Liver (tissue), 9 donors: ENCODE data around the gene ERGIC2. TPM values are rescaled to one million over a fixed set of nuclear protein-coding genes. Genes with fewer than 3 reads are reported as not detected.

Experiments used
- DNase-seq: peaks from one replicate; pipeline ENCODE4 v3.0.0-alpha.2; 2017; ENCODE audit warnings: low spot score
- H3K27ac ChIP-seq, 2 donors: one replicate each; pipeline ENCODE4 v1.7.0; 2013; ENCODE audit warnings: inconsistent platforms in 2 of 2, low read length in 2 of 2, control low read depth in 1 of 2, low read depth in 1 of 2, mild to moderate bottlenecking in 1 of 2
- H3K27me3 ChIP-seq, 4 donors: one replicate each; pipeline versions ENCODE4 v1.6.1 to v1.7.0; 2013; ENCODE audit warnings: low read length in 3 of 4, inconsistent platforms in 1 of 4, mild to moderate bottlenecking in 1 of 4, moderate library complexity in 1 of 4; ENCODE audit not compliant: control insufficient read depth in 4 of 4, insufficient read depth in 4 of 4
- H3K36me3 ChIP-seq, 4 donors: one replicate each; pipeline versions ENCODE4 v1.6.1 to v1.7.0; 2013; ENCODE audit warnings: low read length in 3 of 4, mild to moderate bottlenecking in 3 of 4, low read depth in 1 of 4, moderate library complexity in 1 of 4; ENCODE audit not compliant: control insufficient read depth in 4 of 4, insufficient read depth in 3 of 4
- H3K4me1 ChIP-seq, 4 donors: one replicate each; pipeline versions ENCODE4 v1.6.1 to v1.7.0; 2013; ENCODE audit warnings: low read length in 3 of 4, mild to moderate bottlenecking in 3 of 4, moderate library complexity in 1 of 4; ENCODE audit not compliant: control insufficient read depth in 4 of 4, insufficient read depth in 4 of 4
- H3K4me3 ChIP-seq, 3 donors: one replicate each; pipeline versions ENCODE4 v1.6.1 to v1.7.0; 2013; ENCODE audit warnings: low read length in 3 of 3, control low read depth in 1 of 3, low read depth in 1 of 3, mild to moderate bottlenecking in 1 of 3
- H3K9ac ChIP-seq, 2 donors: one replicate each; pipeline ENCODE4 v1.7.0; 2013; ENCODE audit warnings: low read length in 2 of 2, mild to moderate bottlenecking in 2 of 2, moderate library complexity in 2 of 2, control low read depth in 1 of 2, low read depth in 1 of 2
- H3K9me3 ChIP-seq, 4 donors: one replicate each; pipeline versions ENCODE4 v1.6.1 to v1.7.0; 2013; ENCODE audit warnings: low read length in 3 of 4; ENCODE audit not compliant: control insufficient read depth in 4 of 4
- ATF3 ChIP-seq: IDR thresholded peaks from 2 replicates; pipeline ENCODE4 v1.6.1; 2016; ENCODE audit warnings: antibody characterized with exemption
- EGR1 ChIP-seq, 2 donors: IDR thresholded peaks; 2 replicates each; pipeline ENCODE4 v1.6.1; 2016 to 2018; ENCODE audit warnings: antibody characterized with exemption in 2 of 2, low read depth in 2 of 2
- FOXA1 ChIP-seq: IDR thresholded peaks from 2 replicates; pipeline ENCODE4 v1.6.1; 2016; ENCODE audit warnings: antibody characterized with exemption
- FOXA2 ChIP-seq: IDR thresholded peaks from 2 replicates; pipeline ENCODE4 v1.6.1; 2016; ENCODE audit warnings: antibody characterized with exemption
- GABPA ChIP-seq, 2 donors: IDR thresholded peaks in 1 of 2; conservative IDR thresholded peaks in 1 of 2; 2 replicates each; pipeline ENCODE4 v1.6.1; 2016; ENCODE audit warnings: antibody characterized with exemption in 2 of 2, mild to moderate bottlenecking in 1 of 2, moderate library complexity in 1 of 2
- HNF4A ChIP-seq, 2 donors: conservative IDR thresholded peaks; 2 replicates each; pipeline ENCODE4 v1.6.1; 2016; ENCODE audit warnings: antibody characterized with exemption in 2 of 2, mild to moderate bottlenecking in 2 of 2
- HNF4G ChIP-seq: IDR thresholded peaks from 2 replicates; pipeline ENCODE4 v1.6.1; 2016; ENCODE audit warnings: antibody characterized with exemption
- JUND ChIP-seq, 2 donors: IDR thresholded peaks; 2 replicates each; pipeline ENCODE4 v1.6.1; 2016; ENCODE audit warnings: antibody characterized with exemption in 2 of 2
- NR2F2 ChIP-seq: IDR thresholded peaks from 2 replicates; pipeline ENCODE4 v1.6.1; 2016; ENCODE audit warnings: antibody characterized with exemption
- RAD21 ChIP-seq, 2 donors: IDR thresholded peaks; 2 replicates each; pipeline ENCODE4 v1.6.1; 2016; ENCODE audit warnings: antibody characterized with exemption in 2 of 2, mild to moderate bottlenecking in 2 of 2
- RXRA ChIP-seq, 2 donors: IDR thresholded peaks; 2 replicates each; pipeline ENCODE4 v1.6.1; 2017 to 2018; ENCODE audit warnings: antibody characterized with exemption in 2 of 2, mild to moderate bottlenecking in 1 of 2
- SP1 ChIP-seq: IDR thresholded peaks from 2 replicates; pipeline ENCODE4 v1.6.1; 2018; ENCODE audit warnings: antibody characterized with exemption, mild to moderate bottlenecking
- TAF1 ChIP-seq: conservative IDR thresholded peaks from 2 replicates; pipeline ENCODE4 v1.6.1; 2016; ENCODE audit warnings: antibody characterized with exemption, mild to moderate bottlenecking
- YY1 ChIP-seq: IDR thresholded peaks from 2 replicates; pipeline ENCODE4 v1.6.1; 2016; ENCODE audit warnings: antibody characterized with exemption, mild to moderate bottlenecking
- ZBTB33 ChIP-seq: IDR thresholded peaks from 2 replicates; pipeline ENCODE4 v1.6.1; 2016; ENCODE audit warnings: antibody characterized with exemption
- WGBS: extraction: QIAGEN DNeasy Blood & Tissue Kit; methylation state at CpG from one replicate; pipeline ENCODE4 v1.1.7; 2013; 5-methylcytosine and 5-hydroxymethylcytosine counted together
- polyA plus RNA-seq, 2 donors: library from polyadenylated mRNA; stranded (reverse) in 1 of 2; unstranded in 1 of 2; fragments of 200-250 nt in 1 of 2; fragments of >200 nt in 1 of 2; fragmentation: Nextera tagmentation in 1 of 2; extraction: Ambion mirVana in 1 of 2; gene quantifications; one replicate each; pipeline versions ENCODE4 v1.2.1 to v1.2.3, GENCODE V29; 2013 to 2015
- total RNA-seq, 2 donors: library from RNA; depleted of rRNA; stranded (reverse); fragments of >200 nt; gene quantifications; one replicate each; pipeline ENCODE4 v1.2.3, GENCODE V29; 2014
- TF ChIP-seq, protein P1 (sequence below): fragments of 150-350 bp; IDR thresholded peaks from 2 replicates; pipeline ENCODE4 v1.5.1; 2017; ENCODE audit warnings: improper control_type of control experiment, low read depth, low read length; ENCODE audit not compliant: missing input control
- TF ChIP-seq, protein P2 (sequence below): IDR thresholded peaks from 2 replicates; pipeline ENCODE4 v1.6.1; 2016; ENCODE audit warnings: antibody characterized with exemption
- TF ChIP-seq, protein P3 (sequence below): IDR thresholded peaks from 2 replicates; pipeline ENCODE4 v1.6.1; 2016; ENCODE audit warnings: antibody characterized with exemption, mild to moderate bottlenecking
- donor health status: healthy.
- donor health status: healthy.
- donor health status: healthy.
- donor health status: healthy.
- donor health status: healthy.

Gene ERGIC2
- total and polyA plus RNA-seq, 4 donors = 33.8 to 56.2 (median 40.8) TPM

- H3K27ac ChIP-seq = no peak overlapping the region
- no peaks in the 10 kb centered on the region for H3K36me3 ChIP-seq
- H3K4me1 ChIP-seq = no peaks in the 10 kb centered on the region
- no peak for DNase-seq
- H3K9me3 ChIP-seq = no peaks in the 10 kb centered on the region
- no peak for TF ChIP-seq TAF1
- TF ChIP-seq, protein P1, sequence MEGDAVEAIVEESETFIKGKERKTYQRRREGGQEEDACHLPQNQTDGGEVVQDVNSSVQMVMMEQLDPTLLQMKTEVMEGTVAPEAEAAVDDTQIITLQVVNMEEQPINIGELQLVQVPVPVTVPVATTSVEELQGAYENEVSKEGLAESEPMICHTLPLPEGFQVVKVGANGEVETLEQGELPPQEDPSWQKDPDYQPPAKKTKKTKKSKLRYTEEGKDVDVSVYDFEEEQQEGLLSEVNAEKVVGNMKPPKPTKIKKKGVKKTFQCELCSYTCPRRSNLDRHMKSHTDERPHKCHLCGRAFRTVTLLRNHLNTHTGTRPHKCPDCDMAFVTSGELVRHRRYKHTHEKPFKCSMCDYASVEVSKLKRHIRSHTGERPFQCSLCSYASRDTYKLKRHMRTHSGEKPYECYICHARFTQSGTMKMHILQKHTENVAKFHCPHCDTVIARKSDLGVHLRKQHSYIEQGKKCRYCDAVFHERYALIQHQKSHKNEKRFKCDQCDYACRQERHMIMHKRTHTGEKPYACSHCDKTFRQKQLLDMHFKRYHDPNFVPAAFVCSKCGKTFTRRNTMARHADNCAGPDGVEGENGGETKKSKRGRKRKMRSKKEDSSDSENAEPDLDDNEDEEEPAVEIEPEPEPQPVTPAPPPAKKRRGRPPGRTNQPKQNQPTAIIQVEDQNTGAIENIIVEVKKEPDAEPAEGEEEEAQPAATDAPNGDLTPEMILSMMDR = no peak
- no peak for TF ChIP-seq RAD21 (IDR thresholded peaks at IDR 0.05)
- no peak overlapping the region for H3K9ac ChIP-seq
- no peaks in the 10 kb centered on the region for H3K27me3 ChIP-seq
- H3K4me3 ChIP-seq = no peak overlapping the region
Observed at GRCh38 chr12:29402437-29402836, 21.5 kb upstream of the ERGIC2 start.

DNA sequence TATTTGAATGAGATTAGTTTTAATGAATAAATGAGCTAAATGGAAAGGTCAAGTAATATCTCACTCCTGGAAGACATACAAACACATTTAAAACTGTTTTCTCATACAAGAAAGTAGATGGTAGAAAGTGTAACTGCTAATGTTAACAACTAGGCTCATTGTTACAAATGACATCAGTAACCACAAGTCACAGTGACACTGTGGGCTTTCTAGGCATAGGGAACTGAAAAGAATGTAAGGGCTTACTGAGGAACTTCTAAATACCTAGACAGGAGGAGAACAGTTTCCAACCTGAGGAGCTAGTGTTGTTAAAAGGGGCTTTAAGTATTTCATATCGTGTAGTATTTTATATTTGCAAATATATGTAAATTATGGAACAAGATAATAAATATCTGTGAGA lies 17.5 kb upstream of the ERGIC2 start:
- Histone ChIP-seq H3K4me1 (no peaks in the 10 kb centered on the region), H3K9ac (no peak overlapping the region), H3K27ac (no peak overlapping the region), H3K4me3 (no peak overlapping the region), H3K36me3 (no peaks in the 10 kb centered on the region), H3K27me3 (no peaks in the 10 kb centered on the region), H3K9me3 (no peaks in the 10 kb centered on the region)
- WGBS = 94% methylated on average over 1 of the region's 1 CpG
- DNase-seq = no peak
- no peak for TF ChIP-seq ATF3
- TF ChIP-seq JUND (IDR thresholded peaks at IDR 0.05) = no peak

DNA sequence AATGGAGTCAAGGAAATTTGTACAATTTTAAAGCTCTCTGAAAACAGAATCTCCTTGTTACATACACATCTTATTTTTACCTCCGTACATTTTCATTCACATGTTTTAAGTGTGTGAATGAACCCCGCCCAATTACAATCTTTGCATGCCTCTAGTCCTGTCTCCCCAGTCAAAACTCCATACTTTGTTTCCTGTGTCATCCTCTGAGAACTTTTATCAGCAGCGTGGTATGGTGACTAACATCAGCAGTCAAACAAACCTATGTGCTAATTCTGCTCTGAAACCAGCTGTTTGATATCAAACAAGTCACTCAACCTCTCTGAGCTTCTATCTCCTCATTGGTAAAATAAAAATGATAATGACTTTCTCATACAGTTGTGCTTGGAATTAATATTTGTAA lies 15.8 kb upstream of the ERGIC2 start:
- no peaks in the 10 kb centered on the region for H3K27me3 ChIP-seq
- H3K4me1 ChIP-seq = no peaks in the 10 kb centered on the region
- no peak for TF ChIP-seq FOXA1
- no peak for TF ChIP-seq EGR1 (IDR thresholded peaks at IDR 0.05; ENCODE audit: low read depth in 2 of 2)
- TF ChIP-seq, protein P1 = no peak
- TF ChIP-seq ATF3 = no peak
- no peak for TF ChIP-seq YY1
- TF ChIP-seq ZBTB33 = no peak
- no peak for TF ChIP-seq FOXA2
- no peak for TF ChIP-seq HNF4G
- TF ChIP-seq, protein P2, sequence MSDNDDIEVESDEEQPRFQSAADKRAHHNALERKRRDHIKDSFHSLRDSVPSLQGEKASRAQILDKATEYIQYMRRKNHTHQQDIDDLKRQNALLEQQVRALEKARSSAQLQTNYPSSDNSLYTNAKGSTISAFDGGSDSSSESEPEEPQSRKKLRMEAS = no peak
- TF ChIP-seq GABPA (IDR thresholded peaks at IDR 0.05 in 1 of 2, conservative IDR thresholded peaks at IDR 0.05 in 1 of 2) = no peak
- no peak for TF ChIP-seq JUND (IDR thresholded peaks at IDR 0.05)
- TF ChIP-seq TAF1 = no peak
- TF ChIP-seq, protein P3, sequence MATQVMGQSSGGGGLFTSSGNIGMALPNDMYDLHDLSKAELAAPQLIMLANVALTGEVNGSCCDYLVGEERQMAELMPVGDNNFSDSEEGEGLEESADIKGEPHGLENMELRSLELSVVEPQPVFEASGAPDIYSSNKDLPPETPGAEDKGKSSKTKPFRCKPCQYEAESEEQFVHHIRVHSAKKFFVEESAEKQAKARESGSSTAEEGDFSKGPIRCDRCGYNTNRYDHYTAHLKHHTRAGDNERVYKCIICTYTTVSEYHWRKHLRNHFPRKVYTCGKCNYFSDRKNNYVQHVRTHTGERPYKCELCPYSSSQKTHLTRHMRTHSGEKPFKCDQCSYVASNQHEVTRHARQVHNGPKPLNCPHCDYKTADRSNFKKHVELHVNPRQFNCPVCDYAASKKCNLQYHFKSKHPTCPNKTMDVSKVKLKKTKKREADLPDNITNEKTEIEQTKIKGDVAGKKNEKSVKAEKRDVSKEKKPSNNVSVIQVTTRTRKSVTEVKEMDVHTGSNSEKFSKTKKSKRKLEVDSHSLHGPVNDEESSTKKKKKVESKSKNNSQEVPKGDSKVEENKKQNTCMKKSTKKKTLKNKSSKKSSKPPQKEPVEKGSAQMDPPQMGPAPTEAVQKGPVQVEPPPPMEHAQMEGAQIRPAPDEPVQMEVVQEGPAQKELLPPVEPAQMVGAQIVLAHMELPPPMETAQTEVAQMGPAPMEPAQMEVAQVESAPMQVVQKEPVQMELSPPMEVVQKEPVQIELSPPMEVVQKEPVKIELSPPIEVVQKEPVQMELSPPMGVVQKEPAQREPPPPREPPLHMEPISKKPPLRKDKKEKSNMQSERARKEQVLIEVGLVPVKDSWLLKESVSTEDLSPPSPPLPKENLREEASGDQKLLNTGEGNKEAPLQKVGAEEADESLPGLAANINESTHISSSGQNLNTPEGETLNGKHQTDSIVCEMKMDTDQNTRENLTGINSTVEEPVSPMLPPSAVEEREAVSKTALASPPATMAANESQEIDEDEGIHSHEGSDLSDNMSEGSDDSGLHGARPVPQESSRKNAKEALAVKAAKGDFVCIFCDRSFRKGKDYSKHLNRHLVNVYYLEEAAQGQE = no peak
- TF ChIP-seq RAD21 (IDR thresholded peaks at IDR 0.05) = no peak
- TF ChIP-seq HNF4A (conservative IDR thresholded peaks at IDR 0.05) = no peak
- TF ChIP-seq RXRA (IDR thresholded peaks at IDR 0.05) = no peak
- TF ChIP-seq SP1 = no peak
- no peak for TF ChIP-seq NR2F2
- WGBS = 81% methylated on average over 3 of the region's 3 CpGs
- H3K4me3 ChIP-seq = no peak overlapping the region
- H3K36me3 ChIP-seq = no peaks in the 10 kb centered on the region
- DNase-seq = no peak
- no peak overlapping the region for H3K27ac ChIP-seq
- H3K9ac ChIP-seq = no peak overlapping the region
- H3K9me3 ChIP-seq = no peaks in the 10 kb centered on the region
